Measurements from ENCODE around the gene CCDC68.

DNA sequence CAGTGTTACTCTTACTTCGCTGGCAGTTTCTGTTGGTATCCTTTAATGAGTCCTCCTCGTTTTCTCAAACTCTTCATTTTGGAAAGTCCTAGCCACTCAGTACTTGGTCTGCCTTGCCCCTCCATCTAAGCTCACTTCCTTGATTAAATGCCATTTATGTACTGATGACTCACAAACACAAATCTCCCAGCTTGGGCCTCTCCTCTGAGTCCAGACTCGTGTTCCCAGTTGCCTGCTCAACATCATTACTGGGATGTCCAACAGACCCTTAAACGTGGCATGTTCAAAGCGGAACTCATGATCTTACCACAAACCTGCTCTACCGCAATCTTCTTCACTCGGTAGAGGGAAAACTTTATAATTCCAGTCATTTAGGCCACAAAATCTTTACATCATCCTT lies 13.8 kb upstream of the CCDC68 start:
- TF ChIP-seq, protein P1, sequence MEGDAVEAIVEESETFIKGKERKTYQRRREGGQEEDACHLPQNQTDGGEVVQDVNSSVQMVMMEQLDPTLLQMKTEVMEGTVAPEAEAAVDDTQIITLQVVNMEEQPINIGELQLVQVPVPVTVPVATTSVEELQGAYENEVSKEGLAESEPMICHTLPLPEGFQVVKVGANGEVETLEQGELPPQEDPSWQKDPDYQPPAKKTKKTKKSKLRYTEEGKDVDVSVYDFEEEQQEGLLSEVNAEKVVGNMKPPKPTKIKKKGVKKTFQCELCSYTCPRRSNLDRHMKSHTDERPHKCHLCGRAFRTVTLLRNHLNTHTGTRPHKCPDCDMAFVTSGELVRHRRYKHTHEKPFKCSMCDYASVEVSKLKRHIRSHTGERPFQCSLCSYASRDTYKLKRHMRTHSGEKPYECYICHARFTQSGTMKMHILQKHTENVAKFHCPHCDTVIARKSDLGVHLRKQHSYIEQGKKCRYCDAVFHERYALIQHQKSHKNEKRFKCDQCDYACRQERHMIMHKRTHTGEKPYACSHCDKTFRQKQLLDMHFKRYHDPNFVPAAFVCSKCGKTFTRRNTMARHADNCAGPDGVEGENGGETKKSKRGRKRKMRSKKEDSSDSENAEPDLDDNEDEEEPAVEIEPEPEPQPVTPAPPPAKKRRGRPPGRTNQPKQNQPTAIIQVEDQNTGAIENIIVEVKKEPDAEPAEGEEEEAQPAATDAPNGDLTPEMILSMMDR (IDR thresholded peaks at IDR 0.05; ENCODE audit: low read length) = no peak
- TF ChIP-seq EZH2 (optimal IDR thresholded peaks at IDR 0.05; ENCODE audit: low read depth, low read length) = no peak
- TF ChIP-seq EZH2phosphoT487 (IDR thresholded peaks at IDR 0.05; ENCODE audit: low read length) = no peak

Measured in MM.1S (cell line).